Lower lobe of right lung (tissue), 2 donors: Measurements from ENCODE around the gene EVI5L. TPM values are rescaled to one million over a fixed set of nuclear protein-coding genes. Genes with fewer than 3 reads are reported as not detected.

Experiments
- ATAC-seq, 2 donors: fragments of 200-7000 bp; cut with Tn5 transposase; one replicate each; pipeline ENCODE4 v1.9.1; 2020 to 2022; ENCODE audit warnings: mild to moderate bottlenecking in 2 of 2, moderate library complexity in 2 of 2
- DNase-seq: peaks from one replicate; pipeline ENCODE4 v3.0.0-alpha.2; 2020
- H3K27ac ChIP-seq: fragments of 200-600 bp; one replicate; pipeline ENCODE4 v1.8.0; 2022
- H3K27me3 ChIP-seq: fragments of 200-600 bp; one replicate; pipeline ENCODE4 v1.8.0; 2022; ENCODE audit warnings: low read depth
- H3K36me3 ChIP-seq: fragments of 200-600 bp; one replicate; pipeline ENCODE4 v1.8.0; 2022; ENCODE audit warnings: mild to moderate bottlenecking
- H3K4me1 ChIP-seq: fragments of 200-600 bp; one replicate; pipeline ENCODE4 v1.8.0; 2022
- H3K4me3 ChIP-seq: fragments of 200-600 bp; one replicate; pipeline ENCODE4 v1.8.0; 2022; ENCODE audit warnings: mild to moderate bottlenecking
- H3K9me3 ChIP-seq: fragments of 200-600 bp; one replicate; pipeline ENCODE4 v1.8.0; 2022
- CTCF ChIP-seq: fragments of 200-600 bp; IDR thresholded peaks from one replicate; pipeline ENCODE4 v1.8.0; 2022; ENCODE audit warnings: antibody characterized with exemption, mild to moderate bottlenecking
- intact Hi-C: fragments of 100-400 bp; cut with DNase I; formaldehyde crosslinking; loops from one replicate; pipeline ENCODE4 v1.11.0; 2022
- total RNA-seq: library from RNA; stranded (reverse); fragmentation: NEBNext Ultra II Directional; extraction: Animal tissue kit (Norgen Biotek cat#: 25700); gene quantifications from one replicate; pipeline ENCODE4 v1.2.1, GENCODE V29; 2021
- donor health status: DM: no; HTN: yes; CAD: no; lungs with severe emphysema.

The EVI5L gene
- total RNA-seq, 1 donor from 2014 or later: 11.7 TPM

GRCh38 chr19:7894612-7895309 is 64.7 kb downstream of the EVI5L start:
- Histone ChIP-seq H3K27ac (peak overlapping the region; percentile 59), H3K27me3 (peaks cover 9% of the 10 kb centered on the region), H3K36me3 (no peaks in the 10 kb centered on the region), H3K4me1 (no peaks in the 10 kb centered on the region), H3K9me3 (no peaks in the 10 kb centered on the region), H3K4me3 (no peak overlapping the region)
- intact Hi-C loops: no loop called here
- DNase-seq (peak; percentile 80), ATAC-seq (peak; percentile 84 to 85)
- no peak for TF ChIP-seq CTCF

DNA sequence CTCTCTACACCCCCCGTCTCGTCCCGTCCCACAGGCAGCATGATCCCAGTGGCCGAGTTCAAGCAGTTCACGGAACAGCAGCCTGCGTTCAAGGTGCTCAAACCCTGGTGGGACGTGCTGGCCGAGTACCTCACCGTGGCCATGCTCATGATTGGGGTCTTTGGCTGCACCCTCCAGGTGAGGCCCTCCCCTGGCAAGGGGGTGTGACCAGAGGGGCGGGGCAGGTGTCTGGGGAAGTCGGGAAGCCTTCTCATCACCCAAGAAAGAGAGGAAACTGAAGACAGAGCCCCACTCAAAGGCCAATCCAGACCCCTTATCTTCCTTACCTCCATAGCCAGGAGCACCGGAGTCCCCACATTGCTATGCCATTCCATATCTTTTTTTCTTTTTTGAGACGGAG is 65.5 kb downstream of the EVI5L start:
- H3K4me3 ChIP-seq: no peak overlapping the region
- H3K27ac ChIP-seq: peak overlapping the region; percentile 59
- no peaks in the 10 kb centered on the region for H3K36me3 ChIP-seq
- ATAC-seq (no peak), DNase-seq (no peak)
- H3K9me3 ChIP-seq: no peaks in the 10 kb centered on the region
- no peaks in the 10 kb centered on the region for H3K4me1 ChIP-seq
- no peak for TF ChIP-seq CTCF
- intact Hi-C loops: no loop called here
- peaks cover 9% of the 10 kb centered on the region for H3K27me3 ChIP-seq

DNA sequence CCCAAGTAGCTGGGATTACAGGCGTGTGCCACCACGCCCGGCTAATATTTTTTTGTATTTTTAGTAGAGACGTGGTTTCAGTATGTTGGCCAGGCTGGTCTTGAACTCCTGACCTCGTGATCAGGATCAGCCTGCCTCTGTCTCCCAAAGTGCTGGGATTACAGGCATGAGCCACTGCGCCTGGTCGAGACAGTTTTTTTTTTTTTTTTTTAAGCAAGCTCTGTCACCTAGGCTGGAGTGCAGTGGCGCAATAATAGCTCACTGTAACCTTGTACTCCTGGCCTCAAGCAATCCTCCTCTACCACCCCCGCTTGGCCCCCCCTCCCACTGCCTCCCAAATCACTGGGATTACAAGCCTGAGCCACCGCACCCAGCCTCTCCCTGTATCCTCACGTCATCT is 67.3 kb downstream of the EVI5L start:
- H3K4me3 ChIP-seq: no peak overlapping the region
- intact Hi-C loops: no loop called here
- H3K9me3 ChIP-seq: no peaks in the 10 kb centered on the region
- peaks cover 9% of the 10 kb centered on the region for H3K27me3 ChIP-seq
- H3K36me3 ChIP-seq: no peaks in the 10 kb centered on the region
- ATAC-seq: peak; percentile 25 to 41
- no peak for TF ChIP-seq CTCF
- H3K27ac ChIP-seq: no peak overlapping the region
- H3K4me1 ChIP-seq: peaks cover 5% of the 10 kb centered on the region
- DNase-seq: peak; percentile 65

- intact Hi-C loops: no loop called here
- no peak for DNase-seq
- Histone ChIP-seq H3K4me3 (no peak overlapping the region), H3K36me3 (no peaks in the 10 kb centered on the region), H3K4me1 (peaks cover 13% of the 10 kb centered on the region), H3K9me3 (no peaks in the 10 kb centered on the region), H3K27me3 (peaks cover 9% of the 10 kb centered on the region), H3K27ac (no peak overlapping the region)
- TF ChIP-seq CTCF: no peak
- ATAC-seq: no peak
Measured at GRCh38 chr19:7898967-7899366, 68.9 kb downstream of the EVI5L start.

DNA sequence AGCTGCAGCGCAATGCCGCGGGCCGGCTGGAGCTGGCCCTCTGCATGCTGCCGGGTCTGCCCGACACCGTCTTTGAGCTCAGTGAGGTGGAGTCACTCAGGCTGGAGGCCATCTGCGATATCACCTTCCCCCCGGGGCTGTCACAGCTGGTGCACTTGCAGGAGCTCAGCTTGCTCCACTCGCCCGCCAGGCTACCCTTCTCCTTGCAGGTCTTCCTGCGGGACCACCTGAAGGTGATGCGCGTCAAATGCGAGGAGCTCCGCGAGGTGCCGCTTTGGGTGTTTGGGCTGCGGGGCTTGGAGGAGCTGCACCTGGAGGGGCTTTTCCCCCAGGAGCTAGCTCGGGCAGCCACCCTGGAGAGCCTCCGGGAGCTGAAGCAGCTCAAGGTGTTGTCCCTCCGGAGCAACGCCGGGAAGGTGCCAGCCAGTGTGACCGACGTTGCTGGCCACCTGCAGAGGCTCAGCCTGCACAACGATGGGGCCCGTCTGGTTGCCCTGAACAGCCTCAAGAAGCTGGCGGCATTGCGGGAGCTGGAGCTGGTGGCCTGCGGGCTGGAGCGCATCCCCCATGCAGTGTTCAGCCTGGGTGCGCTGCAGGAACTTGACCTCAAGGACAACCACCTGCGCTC is 69.8 kb downstream of the EVI5L start:
- intact Hi-C loops: no loop called here
- no peak for DNase-seq
- ATAC-seq: no peak
- peaks cover 4% of the 10 kb centered on the region for H3K27me3 ChIP-seq
- no peak for TF ChIP-seq CTCF
- peaks cover 20% of the 10 kb centered on the region for H3K4me1 ChIP-seq
- no peak overlapping the region for H3K27ac ChIP-seq
- H3K9me3 ChIP-seq: no peaks in the 10 kb centered on the region
- H3K4me3 ChIP-seq: no peak overlapping the region
- no peaks in the 10 kb centered on the region for H3K36me3 ChIP-seq
